NCI-H2196 (cell line): ENCODE results near the gene USP17L18.
"Not testable (repeated sequence)": the region's sequence is repeated elsewhere in the genome, so short reads cannot be mapped to it uniquely, and the experiment has no call there.

Experiments
- DNase-seq: peaks from one replicate; lab custom pipeline; 2025; ENCODE audit not compliant: unreplicated experiment; lab: John Stamatoyannopoulos, UW

The USP17L18 gene

GRCh38 chr4:9247953-9248680 lies at the start of gene USP17L18:
USP17L18 (plus strand) TSS chr4:9248630; CDS start chr4:9248630, 0 bp downstream.
- DNase-seq, result not testable (repeated sequence)

GRCh38 chr4:9210357-9210756 lies 38.1 kb upstream of the USP17L18 start, which contains the start of gene USP17L10:
USP17L10 (plus strand) TSS chr4:9210657; CDS start chr4:9210657, 0 bp downstream.
- DNase-seq, result not testable (repeated sequence)

- not testable (repeated sequence) for DNase-seq
Observed at GRCh38 chr4:9214701-9215100, 33.7 kb upstream of the USP17L18 start.

DNA sequence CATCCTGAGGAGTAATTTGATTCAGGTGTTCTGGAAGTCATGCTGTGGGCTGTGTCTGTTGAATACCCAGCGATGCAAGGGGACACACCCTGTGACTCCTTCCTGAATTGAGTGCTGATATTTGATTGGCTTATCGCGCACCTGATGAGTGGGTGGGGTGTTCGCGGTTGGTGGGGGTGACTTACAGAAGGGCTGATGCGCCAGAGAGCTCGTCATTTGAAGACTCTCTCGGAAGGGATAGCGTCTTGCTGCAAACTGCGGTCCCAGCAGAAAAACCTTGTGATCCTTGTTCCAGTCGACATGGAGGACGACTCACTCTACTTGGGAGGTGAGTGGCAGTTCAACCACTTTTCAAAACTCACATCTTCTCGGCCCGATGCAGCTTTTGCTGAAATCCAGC lies 33.3 kb upstream of the USP17L18 start, which contains the start of gene USP17L11:
Gene USP17L11 (plus strand): TSS at position 301 of the 400 bp plus-strand sequence. CDS start 0 bp downstream, at position 301.
- DNase-seq, result not testable (repeated sequence)

- not testable (repeated sequence) for DNase-seq
Observed at GRCh38 chr4:9219852-9220251, 28.6 kb upstream of the USP17L18 start, which contains the start of gene USP17L12. USP17L12 (plus strand) TSS chr4:9220152; CDS start chr4:9220152, 0 bp downstream.

- DNase-seq, result not testable (repeated sequence)
Observed at GRCh38 chr4:9224596-9224995, 23.8 kb upstream of the USP17L18 start, which contains the start of gene USP17L13. USP17L13 (plus strand) TSS chr4:9224896; CDS start chr4:9224896, 0 bp downstream.

- not testable (repeated sequence) for DNase-seq
Observed at GRCh38 chr4:9230249-9230648, 18.2 kb upstream of the USP17L18 start.

DNA sequence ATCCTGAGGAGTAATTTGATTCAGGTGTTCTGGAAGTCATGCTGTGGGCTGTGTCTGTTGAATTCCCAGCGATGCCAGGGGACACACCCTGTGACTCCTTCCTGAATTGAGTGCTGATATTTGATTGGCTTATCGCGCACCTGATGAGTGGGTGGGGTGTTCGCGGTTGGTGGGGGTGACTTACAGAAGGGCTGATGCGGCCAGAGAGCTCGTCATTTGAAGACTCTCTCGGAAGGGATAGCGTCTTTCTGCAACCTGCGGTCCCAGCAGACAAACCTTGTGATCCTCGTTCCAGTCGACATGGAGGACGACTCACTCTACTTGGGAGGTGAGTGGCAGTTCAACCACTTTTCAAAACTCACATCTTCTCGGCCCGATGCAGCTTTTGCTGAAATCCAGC lies 14.3 kb upstream of the USP17L18 start, which contains the start of gene USP17L15:
Gene USP17L15 (plus strand): TSS at position 301 of the 400 bp plus-strand sequence. CDS start 0 bp downstream, at position 301.
- not testable (repeated sequence) for DNase-seq

GRCh38 chr4:9238461-9238860 lies 10.0 kb upstream of the USP17L18 start:
- DNase-seq, result not testable (repeated sequence)

DNA sequence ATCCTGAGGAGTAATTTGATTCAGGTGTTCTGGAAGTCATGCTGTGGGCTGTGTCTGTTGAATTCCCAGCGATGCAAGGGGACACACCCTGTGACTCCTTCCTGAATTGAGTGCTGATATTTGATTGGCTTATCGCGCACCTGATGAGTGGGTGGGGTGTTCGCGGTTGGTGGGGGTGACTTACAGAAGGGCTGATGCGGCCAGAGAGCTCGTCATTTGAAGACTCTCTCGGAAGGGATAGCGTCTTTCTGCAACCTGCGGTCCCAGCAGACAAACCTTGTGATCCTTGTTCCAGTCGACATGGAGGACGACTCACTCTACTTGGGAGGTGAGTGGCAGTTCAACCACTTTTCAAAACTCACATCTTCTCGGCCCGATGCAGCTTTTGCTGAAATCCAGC lies 4.9 kb upstream of the USP17L18 start, which contains the start of gene USP17L17:
Gene USP17L17 (plus strand): TSS at position 301 of the 400 bp plus-strand sequence. CDS start 0 bp downstream, at position 301.
- DNase-seq, result not testable (repeated sequence)

- not testable (repeated sequence) for DNase-seq
Observed at GRCh38 chr4:9253078-9253477, 4.6 kb downstream of the USP17L18 start, which contains the start of gene USP17L19. USP17L19 (plus strand) TSS chr4:9253378; CDS start chr4:9253378, 0 bp downstream.

GRCh38 chr4:9257824-9258223 lies 9.4 kb downstream of the USP17L18 start, which contains the start of gene USP17L20:
USP17L20 (plus strand) TSS chr4:9258124; CDS start chr4:9258124, 0 bp downstream.
- not testable (repeated sequence) for DNase-seq

DNA sequence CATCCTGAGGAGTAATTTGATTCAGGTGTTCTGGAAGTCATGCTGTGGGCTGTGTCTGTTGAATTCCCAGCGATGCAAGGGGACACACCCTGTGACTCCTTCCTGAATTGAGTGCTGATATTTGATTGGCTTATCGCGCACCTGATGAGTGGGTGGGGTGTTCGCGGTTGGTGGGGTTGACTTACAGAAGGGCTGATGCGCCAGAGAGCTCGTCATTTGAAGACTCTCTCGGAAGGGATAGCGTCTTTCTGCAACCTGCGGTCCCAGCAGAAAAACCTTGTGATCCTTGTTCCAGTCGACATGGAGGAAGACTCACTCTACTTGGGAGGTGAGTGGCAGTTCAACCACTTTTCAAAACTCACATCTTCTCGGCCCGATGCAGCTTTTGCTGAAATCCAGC lies 14.1 kb downstream of the USP17L18 start, which contains the start of gene USP17L21:
Gene USP17L21 (plus strand): TSS at position 301 of the 400 bp plus-strand sequence. CDS start 0 bp downstream, at position 301.
- DNase-seq, result not testable (repeated sequence)

- not testable (repeated sequence) for DNase-seq
Observed at GRCh38 chr4:9267319-9267718, 18.9 kb downstream of the USP17L18 start, which contains the start of gene USP17L22. USP17L22 (plus strand) TSS chr4:9267619; CDS start chr4:9267619, 0 bp downstream.

- DNase-seq, result not testable (repeated sequence)
Observed at GRCh38 chr4:9271719-9272118, 23.3 kb downstream of the USP17L18 start.
